Measurements from ENCODE around the gene DMAP1.
"Not testable (repeated sequence)": the region's sequence is repeated elsewhere in the genome, so short reads cannot be mapped to it uniquely, and the experiment has no call there.

GRCh38 chr1:44206545-44206944 is 6.7 kb upstream of the DMAP1 start:
- not testable (repeated sequence) for TF ChIP-seq CTCF, POLR2A, POLR2AphosphoS5 (IDR thresholded peaks at IDR 0.05)
